ENCODE results near the gene MYO18B.

The MYO18B gene

GRCh38 chr22:25748140-25748539, 6.2 kb downstream of the MYO18B start:
- H3K27me3 ChIP-seq (ENCODE audit: insufficient read depth, poor library complexity, severe bottlenecking) = no peaks in the 10 kb centered on the region
- H3K4me3 ChIP-seq (replicated peaks; ENCODE audit: insufficient read depth, low read length) = no peak overlapping the region
- no peak for TF ChIP-seq REST (IDR thresholded peaks at IDR 0.05; ENCODE audit: insufficient replicate concordance, low read depth)
- peak; percentile 58; the same call in 1 of the 2 replicates for TF ChIP-seq SPI1 (IDR thresholded peaks at IDR 0.05; ENCODE audit: borderline replicate concordance, low read depth)
- no peak for TF ChIP-seq GABPA (IDR thresholded peaks at IDR 0.05; ENCODE audit: low read depth)
- TF ChIP-seq POLR2AphosphoS5 (IDR thresholded peaks at IDR 0.05; ENCODE audit: low read depth) = no peak
- TF ChIP-seq CTCF (IDR thresholded peaks at IDR 0.05; ENCODE audit: insufficient read depth, low read length) = no peak
- no peak overlapping the region for H3K27ac ChIP-seq (replicated peaks)
- DNase-seq (ENCODE audit: low read depth in 1 of 2, low spot score in 1 of 2) = peak in 1 of 2 experiments; percentile 30

- Histone ChIP-seq H3K27ac (replicated peaks) (no peak overlapping the region), H3K27me3 (ENCODE audit: insufficient read depth, poor library complexity, severe bottlenecking) (no peaks in the 10 kb centered on the region), H3K4me3 (replicated peaks; ENCODE audit: insufficient read depth, low read length) (no peak overlapping the region)
- DNase-seq (ENCODE audit: low read depth in 1 of 2, low spot score in 1 of 2) = no peak
- TF ChIP-seq REST (IDR thresholded peaks at IDR 0.05; ENCODE audit: insufficient replicate concordance, low read depth) (no peak), CTCF (IDR thresholded peaks at IDR 0.05; ENCODE audit: insufficient read depth, low read length) (no peak), POLR2AphosphoS5 (IDR thresholded peaks at IDR 0.05; ENCODE audit: low read depth) (no peak), SPI1 (IDR thresholded peaks at IDR 0.05; ENCODE audit: borderline replicate concordance, low read depth) (no peak), GABPA (IDR thresholded peaks at IDR 0.05; ENCODE audit: low read depth) (no peak)
These were observed 6.7 kb downstream of the MYO18B start for GRCh38 chr22:25748704-25749103.

DNA sequence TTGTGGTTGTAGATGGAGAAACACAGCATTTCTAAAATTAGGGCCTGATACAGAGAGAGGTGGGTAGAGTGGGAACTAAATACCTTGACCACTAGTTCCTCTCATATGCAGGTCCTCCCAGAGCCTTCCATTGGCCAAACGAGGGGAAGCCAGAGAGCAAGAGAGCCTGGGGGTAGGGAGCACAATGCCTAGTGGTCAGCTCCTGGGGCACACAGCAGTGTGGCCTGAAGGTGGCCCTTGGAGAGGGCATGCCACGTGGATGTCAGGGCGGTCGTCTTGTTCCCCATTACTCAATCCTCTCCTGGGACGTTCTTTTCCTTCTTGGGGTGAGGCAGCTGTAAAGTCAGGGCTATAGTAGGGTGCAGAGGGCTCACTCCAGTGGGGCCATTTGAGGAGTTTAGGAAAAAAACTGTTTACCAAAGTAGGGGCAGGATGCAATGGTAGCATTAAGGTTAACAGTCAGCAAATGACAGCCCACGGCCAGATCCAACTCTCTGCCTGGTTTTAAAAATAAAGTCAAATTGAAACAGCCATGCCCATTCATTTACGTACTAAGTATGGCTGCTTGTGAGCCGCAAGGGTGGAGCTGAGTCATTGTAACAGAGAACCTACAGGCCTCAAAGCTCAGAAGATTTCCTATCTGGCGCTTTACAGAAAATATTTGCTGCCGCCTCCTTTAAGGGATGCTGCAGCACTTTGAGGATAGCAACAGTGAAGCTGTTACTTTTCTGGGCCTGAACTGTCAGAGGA, 7.6 kb downstream of the MYO18B start:
- TF ChIP-seq SPI1 (IDR thresholded peaks at IDR 0.05; ENCODE audit: borderline replicate concordance, low read depth) = no peak
- no peak for TF ChIP-seq CTCF (IDR thresholded peaks at IDR 0.05; ENCODE audit: insufficient read depth, low read length)
- TF ChIP-seq GABPA (IDR thresholded peaks at IDR 0.05; ENCODE audit: low read depth) = no peak
- TF ChIP-seq POLR2AphosphoS5 (IDR thresholded peaks at IDR 0.05; ENCODE audit: low read depth) = no peak
- no peak for TF ChIP-seq REST (IDR thresholded peaks at IDR 0.05; ENCODE audit: insufficient replicate concordance, low read depth)
- Histone ChIP-seq H3K27ac (replicated peaks) (no peak overlapping the region), H3K4me3 (replicated peaks; ENCODE audit: insufficient read depth, low read length) (no peak overlapping the region), H3K27me3 (ENCODE audit: insufficient read depth, poor library complexity, severe bottlenecking) (no peaks in the 10 kb centered on the region)
- DNase-seq (ENCODE audit: low read depth in 1 of 2, low spot score in 1 of 2) = no peak
